H1 (cell line): ENCODE results near the gene ZHX3. TPM values are rescaled to one million over a fixed set of nuclear protein-coding genes. Genes with fewer than 3 reads are reported as not detected.

Source experiments
- CTCF ChIA-PET: fragments of 300-600 bp; sonication (Branson Sonifier 250); formaldehyde crosslinking; loops from one replicate; lab custom pipeline; 2021; ENCODE audit not compliant: partially characterized antibody; lab: Charles Lee
- POLR2A ChIA-PET: fragments of 300-600 bp; sonication (Branson Sonifier 250); formaldehyde crosslinking; loops from one replicate; lab custom pipeline; 2021; ENCODE audit warnings: inconsistent platforms; ENCODE audit not compliant: partially characterized antibody; lab: Charles Lee
- DNase-seq, 2 experiments: peaks; one replicate each; pipeline versions ENCODE4 v3.0.0 to v3.0.0-alpha.2; 2010 to 2022; ENCODE audit warnings: low spot score in 2 of 2, low read depth in 1 of 2, mixed read lengths in 1 of 2
- FAIRE-seq: peaks from 2 replicates; lab custom pipeline; 2011; peaks lifted over from hg19 to GRCh38; lab: Jason Lieb, UNC
- H2AFZ ChIP-seq: 2 replicates; pipeline ENCODE4 v1.8.1; 2012; ENCODE audit warnings: low read length, inconsistent platforms
- H2AK5ac ChIP-seq: 2 replicates; pipeline ENCODE4 v1.6.1; 2013; ENCODE audit warnings: low read depth, low read length
- H2BK120ac ChIP-seq: replicated peaks from 2 replicates; pipeline ENCODE3; 2013; ENCODE audit warnings: low read depth, low read length, inconsistent platforms
- H2BK12ac ChIP-seq: 2 replicates; pipeline ENCODE4 v1.6.1; 2013; ENCODE audit warnings: low read depth, low read length
- H2BK15ac ChIP-seq: 2 replicates; pipeline ENCODE4 v1.6.1; 2013; ENCODE audit warnings: low read length
- H2BK20ac ChIP-seq: 2 replicates; pipeline ENCODE4 v1.6.1; 2013; ENCODE audit warnings: low read length
- H2BK5ac ChIP-seq: 2 replicates; pipeline ENCODE4 v1.6.1; 2013; ENCODE audit warnings: low read depth, low read length
- H3K14ac ChIP-seq: 2 replicates; pipeline ENCODE4 v1.6.1; 2013; ENCODE audit warnings: inconsistent platforms; ENCODE audit not compliant: insufficient read length
- H3K18ac ChIP-seq: 2 replicates; pipeline ENCODE4 v1.6.1; 2013; ENCODE audit warnings: low read length; ENCODE audit errors: extremely low read depth
- H3K23ac ChIP-seq: 2 replicates; pipeline ENCODE4 v1.6.1; 2013; ENCODE audit warnings: inconsistent platforms; ENCODE audit not compliant: insufficient read length
- H3K23me2 ChIP-seq: 2 replicates; pipeline ENCODE4 v1.6.1; 2013; ENCODE audit warnings: low read depth, low read length
- H3K27ac ChIP-seq: 2 replicates; pipeline ENCODE4 v1.6.1; 2011; ENCODE audit warnings: low read depth, low read length, inconsistent platforms
- H3K27me3 ChIP-seq, 4 experiments: replicated peaks in 1 of 4; 1 replicate in 1 of 4; 2 replicates in 3 of 4; pipeline versions ENCODE4 v1.6.1 to v1.8.1; 2011 to 2013; ENCODE audit warnings: low read length in 3 of 4, mild to moderate bottlenecking in 3 of 4, inconsistent platforms in 2 of 4, mixed read lengths in 2 of 4, moderate library complexity in 1 of 4; ENCODE audit not compliant: control insufficient read depth in 3 of 4, insufficient read depth in 3 of 4; ENCODE audit errors: extremely low read depth in 1 of 4
- H3K36me3 ChIP-seq, 4 experiments: 2 replicates each; pipeline versions ENCODE4 v1.6.1 to v1.8.1; 2011 to 2013; ENCODE audit warnings: mild to moderate bottlenecking in 4 of 4, low read length in 3 of 4, moderate library complexity in 2 of 4, control low read depth in 1 of 4, inconsistent platforms in 1 of 4; ENCODE audit not compliant: insufficient read depth in 4 of 4, control insufficient read depth in 2 of 4
- H3K4ac ChIP-seq: replicated peaks from 2 replicates; pipeline ENCODE3; 2013; ENCODE audit warnings: low read length, low read depth, mixed read lengths, inconsistent platforms; ENCODE audit not compliant: insufficient read length
- H3K4me1 ChIP-seq, 4 experiments: replicated peaks in 1 of 4; 1 replicate in 1 of 4; 2 replicates in 3 of 4; pipeline versions ENCODE4 v1.6.1 to v1.8.1; 2011 to 2013; ENCODE audit warnings: low read length in 3 of 4, inconsistent platforms in 2 of 4, mixed read lengths in 1 of 4; ENCODE audit not compliant: insufficient read depth in 4 of 4, control insufficient read depth in 3 of 4
- H3K4me2 ChIP-seq, 2 experiments: 2 replicates each; pipeline versions ENCODE4 v1.6.1 to v1.8.1; 2011 to 2013; ENCODE audit warnings: low read depth in 2 of 2, low read length in 2 of 2, control low read depth in 1 of 2, inconsistent platforms in 1 of 2, mild to moderate bottlenecking in 1 of 2; ENCODE audit not compliant: insufficient read depth in 1 of 2
- H3K4me3 ChIP-seq, 4 experiments: fragments of 200-600, 300-600 bp in 1 of 4; sonication (generic), shearing (Covaris generic), sonication (Bioruptor Twin) in 1 of 4; 2 replicates each; pipeline versions ENCODE4 v1.5.1 to v1.8.1; 2011 to 2016; ENCODE audit warnings: low read length in 4 of 4, low read depth in 3 of 4, control low read depth in 2 of 4, inconsistent platforms in 2 of 4, mild to moderate bottlenecking in 2 of 4, mixed read lengths in 1 of 4, moderate library complexity in 1 of 4; ENCODE audit not compliant: insufficient read depth in 2 of 4; ENCODE audit errors: extremely low read depth in 1 of 4
- H3K56ac ChIP-seq: replicated peaks from 2 replicates; pipeline ENCODE3; 2013; ENCODE audit warnings: low read depth, mild to moderate bottlenecking, mixed read lengths, low read length, inconsistent platforms; ENCODE audit not compliant: insufficient read length
- H3K79me1 ChIP-seq: 2 replicates; pipeline ENCODE4 v1.6.1; 2013; ENCODE audit warnings: low read depth, low read length, control low read depth
- H3K79me2 ChIP-seq, 2 experiments: 2 replicates each; pipeline versions ENCODE4 v1.6.1 to v1.8.1; 2012 to 2013; ENCODE audit warnings: low read length in 2 of 2, mild to moderate bottlenecking in 2 of 2, inconsistent platforms in 1 of 2; ENCODE audit not compliant: insufficient read depth in 2 of 2, control insufficient read depth in 1 of 2
- H3K9ac ChIP-seq, 4 experiments: replicated peaks in 1 of 4; 1 replicate in 1 of 4; 2 replicates in 3 of 4; pipeline versions ENCODE4 v1.6.1 to v1.8.1; 2011 to 2013; ENCODE audit warnings: low read depth in 3 of 4, low read length in 3 of 4, control low read depth in 2 of 4, mild to moderate bottlenecking in 2 of 4, moderate library complexity in 2 of 4, inconsistent platforms in 1 of 4; ENCODE audit errors: extremely low read depth in 1 of 4
- H3K9me3 ChIP-seq, 2 experiments: 2 replicates each; pipeline versions ENCODE4 v1.6.1 to v1.8.1; 2012 to 2013; ENCODE audit warnings: mild to moderate bottlenecking in 2 of 2, moderate library complexity in 2 of 2, control low read depth in 1 of 2, inconsistent platforms in 1 of 2, low read depth in 1 of 2, low read length in 1 of 2, mixed read lengths in 1 of 2; ENCODE audit not compliant: insufficient read depth in 2 of 2
- H4K20me1 ChIP-seq, 2 experiments: replicated peaks in 1 of 2; 2 replicates each; pipeline versions ENCODE3 to v1.8.1; 2011 to 2013; ENCODE audit warnings: inconsistent platforms in 2 of 2, low read length in 2 of 2, mild to moderate bottlenecking in 1 of 2; ENCODE audit not compliant: insufficient read depth in 2 of 2, control insufficient read depth in 1 of 2
- H4K5ac ChIP-seq: 2 replicates; pipeline ENCODE4 v1.6.1; 2013; ENCODE audit warnings: low read length, low read depth, mixed read lengths, inconsistent platforms; ENCODE audit not compliant: insufficient read length
- H4K8ac ChIP-seq: 2 replicates; pipeline ENCODE4 v1.8.0; 2013; ENCODE audit warnings: mild to moderate bottlenecking, moderate library complexity, low read length, inconsistent platforms; ENCODE audit not compliant: insufficient read depth; ENCODE audit errors: extremely low read depth
- H4K91ac ChIP-seq: replicated peaks from 2 replicates; pipeline ENCODE3; 2013; ENCODE audit warnings: low read length, mixed read lengths, inconsistent platforms; ENCODE audit not compliant: insufficient read length
- CBX8 ChIP-seq: fragments of 300-800, 300-1000 bp; sonication (generic); IDR thresholded peaks from 2 replicates; pipeline ENCODE4 v1.7.1; 2016; ENCODE audit warnings: low read depth, low read length, borderline replicate concordance
- CHD1 ChIP-seq: IDR thresholded peaks from 2 replicates; pipeline ENCODE4 v1.6.1; 2012; ENCODE audit warnings: low read depth, low read length, improper control_type of control experiment
- GTF2F1 ChIP-seq: IDR thresholded peaks from 2 replicates; pipeline ENCODE4 v1.6.1; 2012; ENCODE audit warnings: low read depth, low read length, improper control_type of control experiment, borderline replicate concordance
- HDAC6 ChIP-seq: IDR thresholded peaks from one replicate; pipeline ENCODE4 v1.7.1; 2012; ENCODE audit warnings: low read depth, mild to moderate bottlenecking, inconsistent platforms, low read length, moderate library complexity
- JUN ChIP-seq: IDR thresholded peaks from 2 replicates; pipeline ENCODE4 v1.6.1; 2011; ENCODE audit warnings: low read depth, mild to moderate bottlenecking, improper control_type of control experiment, low read length
- NRF1 ChIP-seq: IDR thresholded peaks from 2 replicates; pipeline ENCODE4 v1.6.1; 2011; ENCODE audit warnings: mild to moderate bottlenecking, low read depth, low read length, improper control_type of control experiment
- POU5F1 ChIP-seq: IDR thresholded peaks from 2 replicates; pipeline ENCODE4 v1.6.1; 2011; ENCODE audit warnings: low read depth, mild to moderate bottlenecking, low read length, moderate library complexity
- SIX5 ChIP-seq: IDR thresholded peaks from 2 replicates; pipeline ENCODE4 v1.6.1; 2011; ENCODE audit warnings: mild to moderate bottlenecking, low read depth, low read length
- SP2 ChIP-seq: IDR thresholded peaks from 2 replicates; pipeline ENCODE4 v1.6.1; 2012; ENCODE audit warnings: mild to moderate bottlenecking, low read length, inconsistent platforms
- TAF7 ChIP-seq: optimal IDR thresholded peaks from 2 replicates; pipeline ENCODE3; 2011; ENCODE audit warnings: low read depth, mild to moderate bottlenecking, inconsistent platforms, low read length, moderate library complexity, borderline replicate concordance
- TCF12 ChIP-seq: IDR thresholded peaks from 2 replicates; pipeline ENCODE4 v1.6.1; 2011; ENCODE audit warnings: low read depth, mild to moderate bottlenecking, low read length
- WGBS, 2 experiments: shearing (Covaris generic) in 1 of 2; methylation state at CpG; one replicate each; pipeline versions ENCODE4 v1.1.6 to v1.1.7; 2013 to 2015; ENCODE audit warnings: low lambda C conversion rate in 2 of 2, mixed read lengths in 2 of 2, inconsistent platforms in 1 of 2, low coverage in 1 of 2, missing lambda C conversion rate in 1 of 2; ENCODE audit not compliant: insufficient replicate concordance in 2 of 2, insufficient coverage in 1 of 2, insufficient read length in 1 of 2; ENCODE audit errors: extremely low coverage in 1 of 2, missing lambda C conversion rate in 1 of 2; 5-methylcytosine and 5-hydroxymethylcytosine counted together
- polyA plus RNA-seq, 7 experiments: library from polyadenylated mRNA; depleted of rRNA in 3 of 7; stranded (reverse) in 5 of 7; unstranded in 2 of 7; fragments of >200 nt in 5 of 7; fragments of 200-250 nt in 2 of 7; gene quantifications; 1 replicate in 5 of 7; 2 replicates in 1 of 7; 4 replicates in 1 of 7; pipeline versions ENCODE4 v1.2.1 to v1.2.3, GENCODE V29; 2011 to 2013; ENCODE audit warnings: missing spikeins in 2 of 7, mixed read lengths in 2 of 7
- total RNA-seq: library from RNA; stranded (reverse); fragmentation: NEBNext Ultra II Directional; extraction: Animal tissue kit (Norgen Biotek cat#: 25700); gene quantifications from 2 replicates; pipeline ENCODE4 v1.2.1, GENCODE V29; 2021
- TF ChIP-seq, protein P1 (sequence below): IDR thresholded peaks from 2 replicates; pipeline ENCODE4 v1.6.1; 2012; ENCODE audit warnings: low read length, inconsistent platforms
- TF ChIP-seq, protein P2 (sequence below): IDR thresholded peaks from 2 replicates; pipeline ENCODE4 v1.6.1; 2012; ENCODE audit warnings: inconsistent platforms

ZHX3 gene
- total and polyA plus RNA-seq, 2 of the 8 experiments (the other 6 are each of a cell fraction or from before 2014, with no cell fraction given) = 1.00 to 7.8 TPM

GRCh38 chr20:41276317-41276751, 41.2 kb downstream of the ZHX3 start:
- no peak overlapping the region for H2AFZ ChIP-seq
- TF ChIP-seq CBX8 (no peak), POU5F1 (no peak), JUN (no peak), NRF1 (no peak), HDAC6 (no peak), SP2 (no peak), TAF7 (no peak), TCF12 (no peak), GTF2F1 (no peak), CHD1 (no peak), SIX5 (no peak)
- TF ChIP-seq, protein P1, sequence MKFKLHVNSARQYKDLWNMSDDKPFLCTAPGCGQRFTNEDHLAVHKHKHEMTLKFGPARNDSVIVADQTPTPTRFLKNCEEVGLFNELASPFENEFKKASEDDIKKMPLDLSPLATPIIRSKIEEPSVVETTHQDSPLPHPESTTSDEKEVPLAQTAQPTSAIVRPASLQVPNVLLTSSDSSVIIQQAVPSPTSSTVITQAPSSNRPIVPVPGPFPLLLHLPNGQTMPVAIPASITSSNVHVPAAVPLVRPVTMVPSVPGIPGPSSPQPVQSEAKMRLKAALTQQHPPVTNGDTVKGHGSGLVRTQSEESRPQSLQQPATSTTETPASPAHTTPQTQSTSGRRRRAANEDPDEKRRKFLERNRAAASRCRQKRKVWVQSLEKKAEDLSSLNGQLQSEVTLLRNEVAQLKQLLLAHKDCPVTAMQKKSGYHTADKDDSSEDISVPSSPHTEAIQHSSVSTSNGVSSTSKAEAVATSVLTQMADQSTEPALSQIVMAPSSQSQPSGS = no peak
- TF ChIP-seq, protein P2, sequence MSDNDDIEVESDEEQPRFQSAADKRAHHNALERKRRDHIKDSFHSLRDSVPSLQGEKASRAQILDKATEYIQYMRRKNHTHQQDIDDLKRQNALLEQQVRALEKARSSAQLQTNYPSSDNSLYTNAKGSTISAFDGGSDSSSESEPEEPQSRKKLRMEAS = no peak

More at GRCh38 chr20:41276317-41276751, 41.2 kb downstream of the ZHX3 start:
- Histone ChIP-seq H3K4me1 (no peaks in the 10 kb centered on the region), H3K23me2 (no peaks in the 10 kb centered on the region), H3K79me1 (no peaks in the 10 kb centered on the region), H3K9me3 (no peaks in the 10 kb centered on the region), H3K14ac (no peak overlapping the region), H3K18ac (no peak overlapping the region), H2BK12ac (no peak overlapping the region), H4K8ac (no peak overlapping the region), H2BK120ac (no peak overlapping the region), H3K56ac (no peak overlapping the region), H2BK5ac (no peak overlapping the region), H2BK20ac (no peak overlapping the region), H3K9ac (no peak overlapping the region), H3K27me3 (no peaks in the 10 kb centered on the region), H4K5ac (no peak overlapping the region), H3K4me2 (no peak overlapping the region), H3K4me3 (no peak overlapping the region), H2BK15ac (no peak overlapping the region), H3K36me3 (no peaks in the 10 kb centered on the region), H2AK5ac (no peak overlapping the region), H3K27ac (no peak overlapping the region), H3K4ac (no peak overlapping the region), H3K23ac (no peak overlapping the region), H4K91ac (no peak overlapping the region), H3K79me2 (no peaks in the 10 kb centered on the region), H4K20me1 (no peaks in the 10 kb centered on the region)
- DNase-seq = no peak
- CTCF ChIA-PET = interaction anchor here (1.2 to 1.3 kb wide), 2 partner anchors 9 to 103 kb away, joined by 4 to 5 read pairs; no protein-coding TSS in a partner anchor
- WGBS, 2 experiments = 84% methylated on average over 9 of the region's 9 CpGs; no CpG with 5 or more reads in 1 of the 2 experiments
- POLR2A ChIA-PET = no interaction called here
- FAIRE-seq = no peak
